ENCODE data around the gene ATP8B1. TPM values are rescaled to one million over a fixed set of nuclear protein-coding genes. Genes with fewer than 3 reads are reported as not detected.

Gene ATP8B1
- total RNA-seq, 2 donors from 2014 or later, result 263 to 359 TPM

- no peaks in the 10 kb centered on the region for H3K4me1 ChIP-seq
- no peak overlapping the region for H3K9ac ChIP-seq (ENCODE audit: low read depth in 2 of 2, low read length in 2 of 2)
- TF ChIP-seq, protein P1, sequence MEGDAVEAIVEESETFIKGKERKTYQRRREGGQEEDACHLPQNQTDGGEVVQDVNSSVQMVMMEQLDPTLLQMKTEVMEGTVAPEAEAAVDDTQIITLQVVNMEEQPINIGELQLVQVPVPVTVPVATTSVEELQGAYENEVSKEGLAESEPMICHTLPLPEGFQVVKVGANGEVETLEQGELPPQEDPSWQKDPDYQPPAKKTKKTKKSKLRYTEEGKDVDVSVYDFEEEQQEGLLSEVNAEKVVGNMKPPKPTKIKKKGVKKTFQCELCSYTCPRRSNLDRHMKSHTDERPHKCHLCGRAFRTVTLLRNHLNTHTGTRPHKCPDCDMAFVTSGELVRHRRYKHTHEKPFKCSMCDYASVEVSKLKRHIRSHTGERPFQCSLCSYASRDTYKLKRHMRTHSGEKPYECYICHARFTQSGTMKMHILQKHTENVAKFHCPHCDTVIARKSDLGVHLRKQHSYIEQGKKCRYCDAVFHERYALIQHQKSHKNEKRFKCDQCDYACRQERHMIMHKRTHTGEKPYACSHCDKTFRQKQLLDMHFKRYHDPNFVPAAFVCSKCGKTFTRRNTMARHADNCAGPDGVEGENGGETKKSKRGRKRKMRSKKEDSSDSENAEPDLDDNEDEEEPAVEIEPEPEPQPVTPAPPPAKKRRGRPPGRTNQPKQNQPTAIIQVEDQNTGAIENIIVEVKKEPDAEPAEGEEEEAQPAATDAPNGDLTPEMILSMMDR (IDR thresholded peaks at IDR 0.05), result no peak
- no peaks in the 10 kb centered on the region for H3K27me3 ChIP-seq
- no peaks in the 10 kb centered on the region for H3K36me3 ChIP-seq
- DNase-seq, result no peak
- H3K9me3 ChIP-seq, result no peaks in the 10 kb centered on the region
- no peak overlapping the region for H3K27ac ChIP-seq
- no peak overlapping the region for H3K4me3 ChIP-seq
- intact Hi-C loops (cut with DNase I), result no loop called here
Measured at GRCh38 chr18:57715671-57716070, 87.4 kb downstream of the ATP8B1 start.

DNA sequence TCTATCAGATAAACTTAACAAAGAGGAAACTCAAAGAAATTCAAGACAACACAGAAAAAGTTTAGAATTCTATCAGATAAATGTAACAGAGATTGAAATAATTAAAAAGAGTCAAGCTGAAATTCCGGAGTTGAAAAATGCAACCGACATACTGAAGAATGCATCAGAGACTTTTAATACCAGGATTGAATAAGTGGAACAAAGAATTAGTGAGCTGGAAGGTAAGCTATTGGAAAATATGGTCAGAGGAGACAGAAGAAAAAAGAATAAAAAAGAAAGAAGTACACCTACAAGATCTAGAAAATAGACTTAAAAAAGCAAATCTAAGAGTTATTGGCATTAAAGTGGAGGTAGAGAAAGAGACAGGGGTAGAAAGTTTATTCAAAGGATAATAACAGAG, 88.0 kb downstream of the ATP8B1 start:
- H3K27ac ChIP-seq, result no peak overlapping the region
- no peaks in the 10 kb centered on the region for H3K9me3 ChIP-seq
- H3K36me3 ChIP-seq, result no peaks in the 10 kb centered on the region
- TF ChIP-seq, protein P1 (IDR thresholded peaks at IDR 0.05), result no peak
- H3K4me3 ChIP-seq, result no peak overlapping the region
- DNase-seq, result no peak
- no peaks in the 10 kb centered on the region for H3K27me3 ChIP-seq
- no peak overlapping the region for H3K9ac ChIP-seq (ENCODE audit: low read depth in 2 of 2, low read length in 2 of 2)
- H3K4me1 ChIP-seq, result no peaks in the 10 kb centered on the region
- intact Hi-C loops (cut with DNase I), result no loop called here

DNA sequence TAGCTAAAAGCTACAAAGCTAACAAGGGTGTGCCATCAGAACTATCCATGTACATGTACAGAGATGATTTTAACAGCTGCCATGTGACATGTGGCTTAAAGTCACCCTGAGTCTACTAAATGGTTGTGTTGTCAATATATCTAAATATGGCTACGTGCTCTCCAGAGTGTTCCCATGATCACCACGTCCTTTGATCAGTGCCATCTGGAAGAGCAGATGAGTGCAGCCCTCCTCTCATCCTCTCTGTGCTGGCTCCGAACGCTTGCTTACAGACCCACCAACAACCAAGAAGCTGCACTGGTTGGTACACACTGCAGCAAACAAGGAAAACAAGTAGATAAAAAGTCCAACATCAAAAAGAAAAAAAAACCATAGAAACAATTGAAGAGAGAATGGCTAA, 92.9 kb downstream of the ATP8B1 start:
- H3K4me1 ChIP-seq, result no peaks in the 10 kb centered on the region
- intact Hi-C loops (cut with DNase I), result no loop called here

GRCh38 chr18:57709335-57709734, 93.8 kb downstream of the ATP8B1 start:
- H3K4me3 ChIP-seq, result no peak overlapping the region
- TF ChIP-seq, protein P1 (IDR thresholded peaks at IDR 0.05), result no peak
- no peaks in the 10 kb centered on the region for H3K27me3 ChIP-seq
- H3K36me3 ChIP-seq, result no peaks in the 10 kb centered on the region
- no peak overlapping the region for H3K27ac ChIP-seq
- intact Hi-C loops (cut with DNase I), result no loop called here
- H3K9ac ChIP-seq (ENCODE audit: low read depth in 2 of 2, low read length in 2 of 2), result no peak overlapping the region
- H3K9me3 ChIP-seq, result no peaks in the 10 kb centered on the region
- DNase-seq, result peak; percentile 3
- no peaks in the 10 kb centered on the region for H3K4me1 ChIP-seq

More for the DNA sequence above, 92.9 kb downstream of the ATP8B1 start:
- Histone ChIP-seq H3K9ac (ENCODE audit: low read depth in 2 of 2, low read length in 2 of 2) (no peak overlapping the region), H3K36me3 (no peaks in the 10 kb centered on the region), H3K27ac (no peak overlapping the region), H3K27me3 (no peaks in the 10 kb centered on the region), H3K4me3 (no peak overlapping the region), H3K9me3 (no peaks in the 10 kb centered on the region)
- TF ChIP-seq, protein P1 (IDR thresholded peaks at IDR 0.05), result no peak
- DNase-seq, result peak; percentile 15

- peak; percentile 12 for DNase-seq
- Histone ChIP-seq H3K36me3 (no peaks in the 10 kb centered on the region), H3K27me3 (no peaks in the 10 kb centered on the region), H3K9ac (ENCODE audit: low read depth in 2 of 2, low read length in 2 of 2) (no peak overlapping the region), H3K4me3 (no peak overlapping the region), H3K4me1 (no peaks in the 10 kb centered on the region), H3K9me3 (no peaks in the 10 kb centered on the region), H3K27ac (no peak overlapping the region)
- intact Hi-C loops (cut with DNase I), result no loop called here
- TF ChIP-seq, protein P1 (IDR thresholded peaks at IDR 0.05), result no peak
Measured at GRCh38 chr18:57708288-57708687, 94.8 kb downstream of the ATP8B1 start.

All from colonic mucosa (tissue), 4 donors.